ENCODE data around the gene AMIGO2.

AMIGO2 gene

GRCh38 chr12:47028981-47029708 is 50.6 kb downstream of the AMIGO2 start:
- DNase-seq, result no peak

- no peak for DNase-seq
Observed at GRCh38 chr12:47028186-47028585, 51.6 kb downstream of the AMIGO2 start.
